ENCODE results near the gene DTD2. TPM values are rescaled to one million over a fixed set of nuclear protein-coding genes. Genes with fewer than 3 reads are reported as not detected.

The DTD2 gene
- total RNA-seq, 1 donor from 2014 or later = 22.2 TPM

DNA sequence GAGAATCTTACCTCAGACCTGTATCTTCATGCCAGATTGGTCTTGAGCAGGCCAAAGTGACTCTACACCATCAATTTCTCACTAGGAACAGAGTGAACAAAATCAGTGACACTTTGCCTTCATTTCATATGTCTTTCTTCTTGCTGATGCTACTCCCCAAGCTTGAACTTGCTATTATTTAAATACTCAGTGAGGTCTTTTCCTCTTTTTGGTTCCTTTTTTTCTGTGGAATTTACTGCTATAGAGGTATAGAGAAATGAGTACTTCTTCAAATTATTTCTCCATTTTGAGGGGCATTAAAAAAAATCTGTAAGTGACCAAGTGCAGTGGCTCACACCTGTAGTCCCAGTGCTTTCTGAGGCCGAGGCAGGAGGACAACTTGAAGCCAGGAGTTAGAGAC is 30.6 kb upstream of the DTD2 start, which contains the start of gene GPR33:
GPR33 (minus strand) TSS at position 154 of the 400 bp plus-strand sequence. CDS start 4,074 bp downstream, outside the sequence.
- Mint-ChIP-seq H3K9me3 (ENCODE audit: low read depth) (no peaks in the 10 kb centered on the region), H3K4me1 (ENCODE audit: low read depth) (no peaks in the 10 kb centered on the region), H3K4me3 (ENCODE audit: low read depth) (no peak within 1 kb of the TSS), H3K36me3 (ENCODE audit: insufficient read depth) (no peaks in the 10 kb centered on the region), H3K27ac (no peak within 1 kb of the TSS), H3K27me3 (no peaks in the 10 kb centered on the region)
- no peak for DNase-seq (ENCODE audit: low spot score, unreplicated experiment)
- no peak for TF ChIP-seq CTCF (IDR thresholded peaks at IDR 0.05; ENCODE audit: unreplicated experiment)

DNA sequence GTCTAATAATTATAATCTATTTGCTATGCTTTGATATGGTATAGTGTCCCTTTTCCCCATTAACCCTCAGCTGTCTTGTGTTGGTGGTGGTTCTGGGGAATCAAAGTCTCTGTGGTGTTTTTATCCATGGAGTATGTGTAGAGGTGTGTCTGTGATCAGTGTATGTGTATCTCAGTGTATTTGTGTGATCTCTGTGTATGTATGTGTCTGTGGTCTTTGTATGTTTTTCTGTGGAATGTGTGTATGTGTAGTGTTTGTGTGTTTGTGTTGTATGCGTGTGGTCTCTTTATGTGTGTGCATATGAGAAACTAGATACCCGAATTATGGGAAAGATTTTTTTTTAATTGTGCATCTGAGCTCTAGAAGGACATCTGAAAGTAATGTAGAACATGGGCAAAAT is 29.5 kb upstream of the DTD2 start:
- no peak overlapping the region for H3K4me3 Mint-ChIP-seq (ENCODE audit: low read depth)
- no peaks in the 10 kb centered on the region for H3K9me3 Mint-ChIP-seq (ENCODE audit: low read depth)
- H3K27me3 Mint-ChIP-seq = no peaks in the 10 kb centered on the region
- no peak for TF ChIP-seq CTCF (IDR thresholded peaks at IDR 0.05; ENCODE audit: unreplicated experiment)
- no peaks in the 10 kb centered on the region for H3K4me1 Mint-ChIP-seq (ENCODE audit: low read depth)
- no peaks in the 10 kb centered on the region for H3K36me3 Mint-ChIP-seq (ENCODE audit: insufficient read depth)
- DNase-seq (ENCODE audit: low spot score, unreplicated experiment) = no peak
- no peak overlapping the region for H3K27ac Mint-ChIP-seq

DNA sequence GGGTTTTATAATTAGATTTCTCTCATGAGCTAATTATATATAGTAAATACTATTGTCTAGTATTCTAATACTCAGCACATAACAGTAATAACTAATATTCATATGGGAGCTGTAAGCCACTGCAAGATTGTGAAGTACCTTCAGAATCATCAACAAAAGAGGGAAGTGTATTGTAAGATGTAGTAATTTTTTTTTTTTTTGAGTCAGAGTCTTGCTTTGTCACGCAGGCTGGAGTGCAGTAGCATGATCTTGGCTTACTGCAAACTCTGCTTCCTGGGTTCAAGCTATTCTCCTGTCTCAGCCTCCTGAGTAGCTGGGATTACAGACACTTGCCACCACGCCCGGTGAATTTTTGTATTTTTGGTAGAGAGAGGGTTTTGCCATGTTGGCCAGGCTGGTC is 27.4 kb upstream of the DTD2 start:
- no peaks in the 10 kb centered on the region for H3K9me3 Mint-ChIP-seq (ENCODE audit: low read depth)
- no peaks in the 10 kb centered on the region for H3K27me3 Mint-ChIP-seq
- no peak for DNase-seq (ENCODE audit: low spot score, unreplicated experiment)
- no peak for TF ChIP-seq CTCF (IDR thresholded peaks at IDR 0.05; ENCODE audit: unreplicated experiment)
- H3K4me1 Mint-ChIP-seq (ENCODE audit: low read depth) = no peaks in the 10 kb centered on the region
- no peak overlapping the region for H3K27ac Mint-ChIP-seq
- no peaks in the 10 kb centered on the region for H3K36me3 Mint-ChIP-seq (ENCODE audit: insufficient read depth)
- H3K4me3 Mint-ChIP-seq (ENCODE audit: low read depth) = no peak overlapping the region

DNA sequence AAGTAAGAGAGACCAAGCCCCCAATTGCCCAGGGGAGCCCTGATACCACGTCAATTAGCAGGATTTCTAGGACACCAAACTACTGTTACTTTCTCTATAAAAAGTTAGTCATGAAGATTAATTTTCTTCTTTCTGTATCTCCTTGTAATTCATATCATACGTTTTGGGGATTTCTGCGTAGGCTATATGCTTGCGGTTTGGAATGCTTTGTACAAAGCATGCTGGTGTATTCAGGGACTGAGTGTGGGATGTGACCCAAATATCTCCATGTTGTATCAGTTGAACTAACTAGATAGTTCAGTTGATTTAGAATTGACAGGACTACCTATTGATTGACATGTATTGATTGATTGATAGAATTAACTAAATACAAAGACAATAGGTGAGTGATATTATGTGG is 22.9 kb upstream of the DTD2 start:
- DNase-seq (ENCODE audit: low spot score, unreplicated experiment) = no peak
- Mint-ChIP-seq H3K4me1 (ENCODE audit: low read depth) (no peaks in the 10 kb centered on the region), H3K27ac (no peak overlapping the region), H3K4me3 (ENCODE audit: low read depth) (no peak overlapping the region), H3K36me3 (ENCODE audit: insufficient read depth) (no peaks in the 10 kb centered on the region), H3K9me3 (ENCODE audit: low read depth) (no peaks in the 10 kb centered on the region), H3K27me3 (peaks cover 2% of the 10 kb centered on the region)
- TF ChIP-seq CTCF (IDR thresholded peaks at IDR 0.05; ENCODE audit: unreplicated experiment) = no peak

GRCh38 chr14:31479027-31479426 is 21.7 kb upstream of the DTD2 start:
- H3K4me3 Mint-ChIP-seq (ENCODE audit: low read depth) = no peak overlapping the region
- H3K9me3 Mint-ChIP-seq (ENCODE audit: low read depth) = peaks cover 2% of the 10 kb centered on the region
- peaks cover under 1% of the 10 kb centered on the region for H3K36me3 Mint-ChIP-seq (ENCODE audit: insufficient read depth)
- DNase-seq (ENCODE audit: low spot score, unreplicated experiment) = no peak
- no peak overlapping the region for H3K27ac Mint-ChIP-seq
- TF ChIP-seq CTCF (IDR thresholded peaks at IDR 0.05; ENCODE audit: unreplicated experiment) = no peak
- H3K4me1 Mint-ChIP-seq (ENCODE audit: low read depth) = no peaks in the 10 kb centered on the region
- peaks cover 2% of the 10 kb centered on the region for H3K27me3 Mint-ChIP-seq

Data from progenitor cell of endocrine pancreas (in vitro differentiated cells).